CD14-positive monocyte (primary cell): ENCODE results near the gene OR8D2. TPM values are rescaled to one million over a fixed set of nuclear protein-coding genes. Genes with fewer than 3 reads are reported as not detected.
A peak's percentile ranks its signal among the peaks of the same experiment; 100 is the strongest.
"Not testable (repeated sequence)": the region's sequence is repeated elsewhere in the genome, so short reads cannot be mapped to it uniquely, and the experiment has no call there.

ENCODE experiments used
- DNase-seq, 3 donors: peaks; one replicate each; pipeline ENCODE4 v3.0.0-alpha.2; 2011 to 2022
- H2AFZ ChIP-seq: 2 replicates; pipeline ENCODE4 v1.6.0; 2012; ENCODE audit warnings: mild to moderate bottlenecking, low read depth, low read length, inconsistent platforms; ENCODE audit not compliant: insufficient read depth, poor library complexity, severe bottlenecking
- H3K27ac ChIP-seq, 2 donors: 1 replicate in 1 of 2; 2 replicates in 1 of 2; pipeline ENCODE4 v1.5.1; 2012 to 2013; ENCODE audit warnings: low read length in 2 of 2, control low read depth in 1 of 2, inconsistent platforms in 1 of 2, low read depth in 1 of 2, mild to moderate bottlenecking in 1 of 2
- H3K27me3 ChIP-seq, 2 donors: one replicate each; pipeline versions ENCODE4 v1.6.0 to v1.6.1; 2011 to 2013; ENCODE audit warnings: low read length in 2 of 2; ENCODE audit not compliant: control insufficient read depth in 2 of 2, insufficient read depth in 2 of 2
- H3K36me3 ChIP-seq, 2 donors: replicated peaks in 1 of 2; 1 replicate in 1 of 2; 2 replicates in 1 of 2; pipeline versions ENCODE4 v1.5.1 to v1.6.1; 2012 to 2013; ENCODE audit warnings: low read length in 2 of 2, control low read depth in 1 of 2, inconsistent platforms in 1 of 2, mild to moderate bottlenecking in 1 of 2; ENCODE audit not compliant: insufficient read depth in 2 of 2, control insufficient read depth in 1 of 2
- H3K4me1 ChIP-seq, 2 donors: 1 replicate in 1 of 2; 2 replicates in 1 of 2; pipeline versions ENCODE4 v1.5.1 to v1.6.1; 2012 to 2013; ENCODE audit warnings: low read length in 2 of 2, control low read depth in 1 of 2, inconsistent platforms in 1 of 2, mild to moderate bottlenecking in 1 of 2, moderate library complexity in 1 of 2; ENCODE audit not compliant: insufficient read depth in 2 of 2, control insufficient read depth in 1 of 2
- H3K4me2 ChIP-seq: replicated peaks from 2 replicates; pipeline ENCODE3; 2012; ENCODE audit warnings: low read length, moderate library complexity, mild to moderate bottlenecking; ENCODE audit not compliant: poor library complexity, severe bottlenecking; ENCODE audit errors: extremely low read depth
- H3K4me3 ChIP-seq, 3 experiments: fragments of 200-600 bp in 1 of 3; sonication (generic) in 1 of 3; replicated peaks in 1 of 3; 1 replicate in 2 of 3; 2 replicates in 1 of 3; pipeline ENCODE4 v1.5.1; 2011 to 2013; ENCODE audit warnings: low read length in 3 of 3, mild to moderate bottlenecking in 3 of 3, control low read depth in 2 of 3, low read depth in 2 of 3, inconsistent platforms in 1 of 3, moderate library complexity in 1 of 3
- H3K79me2 ChIP-seq: 2 replicates; pipeline ENCODE4 v1.6.0; 2012; ENCODE audit warnings: mild to moderate bottlenecking, control low read depth, inconsistent platforms, low read length, moderate library complexity; ENCODE audit not compliant: insufficient read depth
- H3K9ac ChIP-seq: 2 replicates; pipeline ENCODE4 v1.6.0; 2017; ENCODE audit warnings: low read length, mild to moderate bottlenecking; ENCODE audit not compliant: insufficient read depth, poor library complexity, severe bottlenecking
- H3K9me3 ChIP-seq, 2 donors: replicated peaks in 1 of 2; 1 replicate in 1 of 2; 2 replicates in 1 of 2; pipeline versions ENCODE4 v1.5.1 to v1.6.1; 2012 to 2013; ENCODE audit warnings: low read length in 2 of 2, control low read depth in 1 of 2; ENCODE audit not compliant: control insufficient read depth in 1 of 2, insufficient read depth in 1 of 2
- H4K20me1 ChIP-seq: 2 replicates; pipeline ENCODE4 v1.6.0; 2012; ENCODE audit warnings: mild to moderate bottlenecking, low read length, control low read depth, moderate library complexity; ENCODE audit not compliant: insufficient read depth
- H3K27ac Mint-ChIP-seq, 7 donors: one replicate each; pipeline ENCODE4 v1.8.0; 2020; ENCODE audit warnings: mild to moderate bottlenecking in 7 of 7, mixed read lengths in 7 of 7, moderate library complexity in 6 of 7, inconsistent platforms in 2 of 7
- H3K27me3 Mint-ChIP-seq, 3 donors: one replicate each; pipeline ENCODE4 v1.8.0; 2021 to 2022; ENCODE audit warnings: low read depth in 3 of 3, mild to moderate bottlenecking in 3 of 3, mixed read lengths in 3 of 3, moderate library complexity in 3 of 3, inconsistent platforms in 1 of 3
- H3K36me3 Mint-ChIP-seq, 2 donors: one replicate each; pipeline ENCODE4 v1.8.0; 2020; ENCODE audit warnings: mixed read lengths in 2 of 2, inconsistent platforms in 1 of 2, mild to moderate bottlenecking in 1 of 2
- H3K4me1 Mint-ChIP-seq: one replicate; pipeline ENCODE4 v1.8.0; 2020; ENCODE audit warnings: mild to moderate bottlenecking, mixed read lengths
- H3K4me3 Mint-ChIP-seq, 2 donors: one replicate each; pipeline ENCODE4 v1.8.0; 2020; ENCODE audit warnings: mild to moderate bottlenecking in 2 of 2, mixed read lengths in 2 of 2, moderate library complexity in 1 of 2
- H3K9me3 Mint-ChIP-seq, 7 donors: one replicate each; pipeline ENCODE4 v1.8.0; 2020 to 2022; ENCODE audit warnings: mixed read lengths in 7 of 7, mild to moderate bottlenecking in 6 of 7, moderate library complexity in 6 of 7, inconsistent platforms in 2 of 7
- CTCF ChIP-seq: fragments of 200-600 bp; IDR thresholded peaks from one replicate; pipeline ENCODE4 v1.8.0; 2022; ENCODE audit warnings: antibody characterized with exemption, mild to moderate bottlenecking
- WGBS: methylation state at CpG from one replicate; pipeline ENCODE4 v1.1.5; 2013; ENCODE audit warnings: missing lambda C conversion rate; ENCODE audit not compliant: insufficient coverage; 5-methylcytosine and 5-hydroxymethylcytosine counted together
- intact Hi-C, 2 donors: fragments of 100-400 bp; cut with micrococcal nuclease; formaldehyde crosslinking; loops; one replicate each; pipeline versions ENCODE4 v1.15.0 to v1.15.1; 2023
- polyA plus RNA-seq, 3 donors: library from polyadenylated mRNA; depleted of rRNA in 1 of 3; unstranded in 2 of 3; stranded (reverse) in 1 of 3; fragments of 300-500 nt in 2 of 3; fragments of >200 nt in 1 of 3; fragmentation: Illumina TruSeq in 2 of 3; gene quantifications; 1 replicate in 2 of 3; 2 replicates in 1 of 3; pipeline ENCODE4 v1.2.3, GENCODE V29; 2012 to 2021

Gene OR8D2
- polyA plus RNA-seq, 3 donors = not detected

GRCh38 chr11:124276081-124276480 is 43.9 kb downstream of the OR8D2 start:
- H3K4me1 Mint-ChIP-seq = peaks cover 7% of the 10 kb centered on the region
- no peak overlapping the region for H3K4me3 ChIP-seq
- no peak overlapping the region for H2AFZ ChIP-seq
- H4K20me1 ChIP-seq = no peaks in the 10 kb centered on the region
- no peaks in the 10 kb centered on the region for H3K27me3 ChIP-seq
- no peak overlapping the region for H3K9ac ChIP-seq
- H3K79me2 ChIP-seq = no peaks in the 10 kb centered on the region
- no CpG with 5 or more reads among the region's 1 CpG for WGBS
- intact Hi-C loops = loop anchor here in 1 of 2 donors (10.0 kb wide), 1 partner anchor 201 kb away; no protein-coding TSS in a partner anchor
- no peak for TF ChIP-seq CTCF
- peak overlapping the region in 1 of 7 donors; percentile 0 for H3K27ac Mint-ChIP-seq
- no peaks in the 10 kb centered on the region for H3K9me3 Mint-ChIP-seq
- no peaks in the 10 kb centered on the region for H3K36me3 ChIP-seq
- H3K27ac ChIP-seq = no peak overlapping the region
- H3K36me3 Mint-ChIP-seq = no peaks in the 10 kb centered on the region
- H3K4me3 Mint-ChIP-seq = no peak overlapping the region
- no peaks in the 10 kb centered on the region for H3K9me3 ChIP-seq
- no peaks in the 10 kb centered on the region for H3K4me1 ChIP-seq
- H3K27me3 Mint-ChIP-seq = peaks cover 0 to 2% (median 1%) of the 10 kb centered on the region in 3 donors
- H3K4me2 ChIP-seq = no peak overlapping the region
- no peak for DNase-seq

GRCh38 chr11:124274000-124274399 is 46.0 kb downstream of the OR8D2 start:
- Mint-ChIP-seq H3K36me3 (no peaks in the 10 kb centered on the region), H3K9me3 (no peaks in the 10 kb centered on the region), H3K4me3 (no peak overlapping the region), H3K4me1 (peaks cover 7% of the 10 kb centered on the region), H3K27ac (no peak overlapping the region), H3K27me3 (peaks cover 0 to 2% (median 1%) of the 10 kb centered on the region in 3 donors)
- no peaks in the 10 kb centered on the region for H3K9me3 ChIP-seq
- no peak overlapping the region for H2AFZ ChIP-seq
- H3K27me3 ChIP-seq = no peaks in the 10 kb centered on the region
- no peaks in the 10 kb centered on the region for H4K20me1 ChIP-seq
- TF ChIP-seq CTCF = no peak
- no CpG with 5 or more reads among the region's 2 CpGs for WGBS
- intact Hi-C loops = loop anchor here in 1 of 2 donors (10.0 kb wide), 1 partner anchor 199 kb away; no protein-coding TSS in a partner anchor
- H3K4me1 ChIP-seq = no peaks in the 10 kb centered on the region
- H3K27ac ChIP-seq = no peak overlapping the region
- H3K4me3 ChIP-seq = no peak overlapping the region
- no peak for DNase-seq
- H3K79me2 ChIP-seq = no peaks in the 10 kb centered on the region
- no peak overlapping the region for H3K9ac ChIP-seq
- no peaks in the 10 kb centered on the region for H3K36me3 ChIP-seq
- no peak overlapping the region for H3K4me2 ChIP-seq

GRCh38 chr11:124270886-124271285 is 49.1 kb downstream of the OR8D2 start:
- intact Hi-C loops = loop anchor here in 1 of 2 donors (10.0 kb wide), 1 partner anchor 196 kb away; no protein-coding TSS in a partner anchor

More at GRCh38 chr11:124270886-124271285, 49.1 kb downstream of the OR8D2 start:
- H3K36me3 Mint-ChIP-seq, DNase-seq, H2AFZ ChIP-seq, H3K9me3 ChIP-seq, H3K27me3 Mint-ChIP-seq, H4K20me1 ChIP-seq, H3K4me3 Mint-ChIP-seq, H3K79me2 ChIP-seq, H3K9me3 Mint-ChIP-seq, H3K4me3 ChIP-seq, H3K4me1 ChIP-seq, H3K36me3 ChIP-seq, H3K27ac Mint-ChIP-seq, H3K4me1 Mint-ChIP-seq, H3K4me2 ChIP-seq, H3K9ac ChIP-seq, H3K27ac ChIP-seq, H3K27me3 ChIP-seq: not testable (repeated sequence)
- 93% methylated on average over 2 of the region's 7 CpGs for WGBS
